Lung (tissue), 12 donors: ENCODE measurements around the gene SP140L. TPM values are rescaled to one million over a fixed set of nuclear protein-coding genes. Genes with fewer than 3 reads are reported as not detected.

Experiments
- ATAC-seq: fragments of 200-7000 bp; cut with Tn5 transposase; one replicate; pipeline ENCODE4 v1.9.1; 2020; ENCODE audit warnings: moderate number of reproducible peaks; ENCODE audit not compliant: insufficient read depth, low FRiP score
- DNase-seq, 3 donors: peaks; one replicate each; pipeline ENCODE4 v3.0.0-alpha.2; 2013 to 2017
- H3K27ac ChIP-seq, 2 donors: one replicate each; pipeline ENCODE4 v1.5.1; 2013; ENCODE audit warnings: mild to moderate bottlenecking in 2 of 2, moderate library complexity in 2 of 2, control low read depth in 1 of 2, inconsistent platforms in 1 of 2, low read depth in 1 of 2, low read length in 1 of 2
- H3K27me3 ChIP-seq, 3 donors: one replicate each; pipeline ENCODE4 v1.5.1; 2013; ENCODE audit warnings: low read length in 2 of 3; ENCODE audit not compliant: control insufficient read depth in 3 of 3, insufficient read depth in 3 of 3
- H3K36me3 ChIP-seq, 4 donors: one replicate each; pipeline ENCODE4 v1.5.1; 2013; ENCODE audit warnings: low read length in 4 of 4, mild to moderate bottlenecking in 1 of 4, moderate library complexity in 1 of 4; ENCODE audit not compliant: control insufficient read depth in 4 of 4, insufficient read depth in 4 of 4
- H3K4me1 ChIP-seq, 5 donors: one replicate each; pipeline ENCODE4 v1.5.1; 2013; ENCODE audit warnings: low read length in 5 of 5, mild to moderate bottlenecking in 2 of 5, moderate library complexity in 1 of 5; ENCODE audit not compliant: control insufficient read depth in 5 of 5, insufficient read depth in 5 of 5
- H3K4me3 ChIP-seq: one replicate; pipeline ENCODE4 v1.5.1; 2013; ENCODE audit warnings: mild to moderate bottlenecking, control low read depth, moderate library complexity
- H3K9ac ChIP-seq, 2 donors: one replicate each; pipeline ENCODE4 v1.5.1; 2013; ENCODE audit warnings: low read length in 2 of 2, control low read depth in 1 of 2; ENCODE audit not compliant: insufficient read depth in 1 of 2
- H3K9me3 ChIP-seq, 4 donors: one replicate each; pipeline ENCODE4 v1.5.1; 2013; ENCODE audit warnings: low read length in 3 of 4, mild to moderate bottlenecking in 1 of 4, moderate library complexity in 1 of 4; ENCODE audit not compliant: control insufficient read depth in 4 of 4, insufficient read depth in 3 of 4
- CTCF ChIP-seq: IDR thresholded peaks from 2 replicates; pipeline ENCODE4 v1.5.1; 2012; ENCODE audit warnings: mild to moderate bottlenecking; ENCODE audit errors: control extremely low read depth, extremely low read depth
- WGBS, 2 donors: extraction: QIAGEN DNeasy Blood & Tissue Kit; methylation state at CpG; one replicate each; pipeline ENCODE4 v1.1.7; 2013; 5-methylcytosine and 5-hydroxymethylcytosine counted together
- polyA plus RNA-seq, 2 donors: library from polyadenylated mRNA; stranded (reverse); fragments of 200-250 nt; gene quantifications; one replicate each; pipeline ENCODE4 v1.2.1, GENCODE V29; 2013
- total RNA-seq, 2 donors: library from RNA; depleted of rRNA in 1 of 2; stranded (reverse); fragments of >200 nt in 1 of 2; gene quantifications; one replicate each; pipeline ENCODE4 v1.2.1, GENCODE V29; 2014 to 2021
- donor health status: control.
- donor health status: control.
- donor health status: Bipolar disorder and iron deficiency.
- donor health status: healthy.
- donor health status: DM: yes; HTN: yes; CAD: no.

SP140L gene
- total and polyA plus RNA-seq, 4 donors, result 15.2 to 30.3 (median 17.4) TPM

- H3K9ac ChIP-seq, result no peak overlapping the region
- H3K4me3 ChIP-seq, result no peak overlapping the region
- ATAC-seq (no peak), DNase-seq (no peak)
- peaks cover 0 to 2% (median 0%) of the 10 kb centered on the region in 5 donors for H3K4me1 ChIP-seq
- peaks cover 0 to 3% (median 0%) of the 10 kb centered on the region in 4 donors for H3K9me3 ChIP-seq
- H3K36me3 ChIP-seq, result no peaks in the 10 kb centered on the region
- H3K27ac ChIP-seq, result no peak overlapping the region
- 99 to 100% methylated on average over 1 of the region's 1 CpG for WGBS, 2 donors
- H3K27me3 ChIP-seq, result no peaks in the 10 kb centered on the region
- no peak for TF ChIP-seq CTCF
These were observed 19.5 kb downstream of the SP140L start for GRCh38 chr2:230346465-230346864.

- no peaks in the 10 kb centered on the region for H3K36me3 ChIP-seq
- no peak for DNase-seq
- H3K4me1 ChIP-seq, result peaks cover 0 to 2% (median 0%) of the 10 kb centered on the region in 5 donors
- TF ChIP-seq CTCF, result no peak
- no peak overlapping the region for H3K27ac ChIP-seq
- ATAC-seq, result no peak
- no peak overlapping the region for H3K9ac ChIP-seq
- WGBS, 2 donors, result 90 to 100% methylated on average over 1 of the region's 1 CpG
- H3K4me3 ChIP-seq, result no peak overlapping the region
- peaks cover 0 to 3% (median 0%) of the 10 kb centered on the region in 4 donors for H3K9me3 ChIP-seq
- no peaks in the 10 kb centered on the region for H3K27me3 ChIP-seq
These were observed 20.0 kb downstream of the SP140L start for GRCh38 chr2:230346921-230347533.

GRCh38 chr2:230347659-230348305 is 20.8 kb downstream of the SP140L start:
- Histone ChIP-seq H3K27me3 (no peaks in the 10 kb centered on the region), H3K4me3 (no peak overlapping the region), H3K27ac (no peak overlapping the region), H3K36me3 (no peaks in the 10 kb centered on the region), H3K9me3 (peaks cover 0 to 3% (median 0%) of the 10 kb centered on the region in 4 donors), H3K4me1 (peaks cover 0 to 2% (median 0%) of the 10 kb centered on the region in 5 donors), H3K9ac (no peak overlapping the region)
- 83 to 92% methylated on average over 6 of the region's 6 CpGs for WGBS, 2 donors
- TF ChIP-seq CTCF, result no peak
- DNase-seq (no peak), ATAC-seq (no peak)
